ENCODE measurements around the gene WDR89. TPM values are rescaled to one million over a fixed set of nuclear protein-coding genes. Genes with fewer than 3 reads are reported as not detected.
"Not testable (repeated sequence)": the region's sequence is repeated elsewhere in the genome, so short reads cannot be mapped to it uniquely, and the experiment has no call there.

The WDR89 gene
- total and polyA plus RNA-seq, 7 donors = 5.0 to 10.0 (median 6.8) TPM

GRCh38 chr14:63647696-63648410, 6.2 kb upstream of the WDR89 start:
- Histone ChIP-seq H3K4me3 (no peak overlapping the region), H3K9me3 (no peaks in the 10 kb centered on the region), H3K27me3 (no peaks in the 10 kb centered on the region), H3K4me1 (peaks cover 0 to 2% (median 0%) of the 10 kb centered on the region in 4 donors), H3K27ac (no peak overlapping the region), H3K36me3 (no peaks in the 10 kb centered on the region)
- TF ChIP-seq POLR2AphosphoS5 (IDR thresholded peaks at IDR 0.05) (no peak), POLR2A (IDR thresholded peaks at IDR 0.05) (no peak), EP300 (IDR thresholded peaks at IDR 0.05) (no peak), CTCF (IDR thresholded peaks at IDR 0.05) (no peak)
- DNase-seq = no peak
- WGBS, 2 donors = 85 to 90% methylated on average over 6 of the region's 6 CpGs
- intact Hi-C loops (cut with DNase I) = no loop called here

DNA sequence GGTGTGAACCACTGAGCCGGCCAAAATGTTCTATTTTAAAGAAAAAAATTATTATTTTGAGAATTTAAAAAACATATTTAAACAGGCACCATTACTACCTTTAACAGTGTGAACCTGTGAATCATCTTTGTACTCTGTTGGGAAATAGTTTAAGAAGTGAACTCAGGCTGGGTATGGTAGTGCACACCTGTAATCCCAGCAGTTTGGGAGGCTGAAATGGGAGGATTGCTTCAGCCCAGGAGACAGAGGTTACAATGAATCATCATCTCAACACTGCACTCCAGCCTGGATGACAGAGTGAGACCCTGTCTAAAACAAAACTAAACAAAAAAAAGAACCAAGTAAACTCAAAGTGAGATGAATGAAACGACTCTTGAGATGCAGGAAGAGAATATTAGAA, 3.1 kb upstream of the WDR89 start:
- Histone ChIP-seq H3K9me3 (no peaks in the 10 kb centered on the region), H3K4me3 (no peak overlapping the region), H3K27ac (no peak overlapping the region), H3K27me3 (no peaks in the 10 kb centered on the region), H3K4me1 (peaks cover 0 to 12% (median 6%) of the 10 kb centered on the region in 4 donors), H3K36me3 (no peaks in the 10 kb centered on the region)
- DNase-seq = no peak
- TF ChIP-seq POLR2A (IDR thresholded peaks at IDR 0.05) = no peak
- TF ChIP-seq CTCF (IDR thresholded peaks at IDR 0.05) = no peak
- no peak for TF ChIP-seq EP300 (IDR thresholded peaks at IDR 0.05)
- TF ChIP-seq POLR2AphosphoS5 (IDR thresholded peaks at IDR 0.05) = no peak
- intact Hi-C loops (cut with DNase I) = loop anchor here (5.0 kb wide), 2 partner anchors 83 to 242 kb away; partner anchors contain the start of gene SGPP1
- 85 to 88% methylated on average over 2 of the region's 2 CpGs for WGBS, 2 donors

DNA sequence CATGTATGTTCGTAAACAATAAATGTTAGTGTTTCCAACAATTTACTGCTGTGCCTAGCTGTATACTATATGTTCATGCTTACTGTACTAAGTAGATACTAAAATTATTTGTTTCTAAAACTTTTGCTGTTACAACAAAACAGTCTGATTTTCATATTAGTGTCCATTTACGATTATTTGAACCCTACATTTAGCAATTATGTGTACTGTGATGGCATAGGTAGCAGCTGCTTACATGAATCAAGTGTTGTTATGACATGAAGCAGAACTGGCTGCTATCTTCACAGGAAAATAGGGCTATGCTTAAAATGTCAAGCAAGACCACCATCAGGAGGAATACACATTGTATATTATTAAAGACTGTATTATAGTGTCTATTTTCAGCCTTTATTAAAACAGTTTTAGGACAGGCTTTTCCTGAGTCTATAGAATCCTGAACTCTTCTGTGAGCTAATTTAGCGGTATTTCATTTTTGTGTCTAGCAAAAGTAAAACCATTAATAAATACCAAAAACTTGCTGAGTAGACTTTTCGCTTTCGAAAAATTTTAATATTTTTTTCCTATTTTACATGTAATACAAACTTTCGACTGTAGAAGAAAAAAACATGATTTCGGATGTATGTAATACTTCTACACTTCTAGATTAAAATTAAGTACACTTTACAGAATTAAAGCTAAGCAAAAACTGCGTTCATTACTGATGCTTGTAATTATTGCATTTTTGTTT, 1.1 kb upstream of the WDR89 start:
- WGBS, 2 donors = 71% methylated on average over 8 of the region's 8 CpGs

DNA sequence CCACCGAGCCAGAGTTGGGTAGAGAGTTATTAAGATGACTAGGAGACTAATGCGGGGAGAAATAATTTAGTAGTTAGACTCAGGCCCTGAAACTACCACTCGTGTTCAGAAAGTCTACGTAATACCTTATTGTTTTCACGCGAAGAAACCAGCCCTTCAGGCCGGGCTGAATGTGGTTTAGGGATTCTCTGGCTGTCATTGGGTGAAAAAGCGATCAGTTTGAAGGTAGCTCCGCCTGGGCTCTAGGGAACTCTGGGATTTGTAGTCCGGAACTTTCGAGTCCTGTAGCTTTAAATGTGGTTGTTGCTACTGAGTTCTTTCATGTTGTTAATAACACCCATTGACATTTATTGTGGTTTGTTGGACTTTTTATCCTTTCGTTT, 549 bp upstream of the WDR89 start:
- intact Hi-C loops (cut with DNase I) = loop anchor here (1.0 to 5.0 kb wide), 3 partner anchors 85 to 240 kb away; partner anchors contain the start of genes PPP2R5E and SGPP1
- 0% methylated on average over 12 of the region's 12 CpGs for WGBS, 2 donors
- H3K27ac ChIP-seq = peak overlapping the region; percentile 84 to 95 (median 89)
- H3K4me1 ChIP-seq = peaks cover 0 to 12% (median 6%) of the 10 kb centered on the region in 4 donors
- TF ChIP-seq POLR2AphosphoS5 (IDR thresholded peaks at IDR 0.05) (peak in 1 of 4 donors; percentile 4), EP300 (IDR thresholded peaks at IDR 0.05) (peak in 1 of 4 donors; percentile 0), POLR2A (IDR thresholded peaks at IDR 0.05) (no peak)
- no peaks in the 10 kb centered on the region for H3K27me3 ChIP-seq
- H3K9me3 ChIP-seq = no peaks in the 10 kb centered on the region
- peak overlapping the region; percentile 42 to 69 (median 54) for H3K4me3 ChIP-seq
- DNase-seq = peak; percentile 91
- no peaks in the 10 kb centered on the region for H3K36me3 ChIP-seq

More for the DNA sequence above, 1.1 kb upstream of the WDR89 start:
- intact Hi-C loops (cut with DNase I) = loop anchor here (1.0 to 5.0 kb wide), 3 partner anchors 84 to 241 kb away; partner anchors contain the start of genes PPP2R5E and SGPP1
- Histone ChIP-seq H3K27me3 (no peaks in the 10 kb centered on the region), H3K9me3 (no peaks in the 10 kb centered on the region), H3K4me3 (peak overlapping the region; percentile 42 to 69 (median 54)), H3K36me3 (no peaks in the 10 kb centered on the region), H3K27ac (peak overlapping the region; percentile 84 to 95 (median 89)), H3K4me1 (peaks cover 0 to 12% (median 6%) of the 10 kb centered on the region in 4 donors)
- DNase-seq = no peak
- TF ChIP-seq CTCF (IDR thresholded peaks at IDR 0.05) (no peak), POLR2A (IDR thresholded peaks at IDR 0.05) (no peak), POLR2AphosphoS5 (IDR thresholded peaks at IDR 0.05) (no peak), EP300 (IDR thresholded peaks at IDR 0.05) (no peak)

DNA sequence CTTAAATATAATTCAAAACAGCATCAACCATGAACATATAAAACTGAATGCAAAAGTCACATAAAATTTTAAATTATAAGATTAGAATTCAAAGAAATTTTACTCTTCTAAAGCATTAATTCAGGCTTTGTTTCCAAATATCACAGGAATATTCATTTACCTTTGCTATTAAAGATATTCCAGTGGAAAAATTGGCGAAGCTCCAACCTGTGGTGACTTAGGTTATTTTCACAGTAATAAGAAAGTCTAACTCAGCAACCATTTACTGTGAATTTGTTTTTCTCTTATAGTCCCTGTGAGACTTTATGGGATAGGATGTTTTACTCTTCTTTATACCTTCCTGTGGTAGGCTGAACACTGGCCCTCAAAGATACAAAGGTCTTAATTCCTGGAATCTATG, 3.2 kb downstream of the WDR89 start:
- no peak for DNase-seq
- Histone ChIP-seq H3K36me3 (no peaks in the 10 kb centered on the region), H3K27me3 (no peaks in the 10 kb centered on the region), H3K4me3 (no peak overlapping the region), H3K27ac (no peak overlapping the region), H3K9me3 (peaks cover 0 to 6% (median 0%) of the 10 kb centered on the region in 4 donors), H3K4me1 (peaks cover 0 to 12% (median 6%) of the 10 kb centered on the region in 4 donors)
- intact Hi-C loops (cut with DNase I) = no loop called here
- TF ChIP-seq CTCF (IDR thresholded peaks at IDR 0.05) = no peak
- no peak for TF ChIP-seq POLR2A (IDR thresholded peaks at IDR 0.05)
- WGBS, 2 donors = 94 to 99% methylated on average over 1 of the region's 1 CpG

DNA sequence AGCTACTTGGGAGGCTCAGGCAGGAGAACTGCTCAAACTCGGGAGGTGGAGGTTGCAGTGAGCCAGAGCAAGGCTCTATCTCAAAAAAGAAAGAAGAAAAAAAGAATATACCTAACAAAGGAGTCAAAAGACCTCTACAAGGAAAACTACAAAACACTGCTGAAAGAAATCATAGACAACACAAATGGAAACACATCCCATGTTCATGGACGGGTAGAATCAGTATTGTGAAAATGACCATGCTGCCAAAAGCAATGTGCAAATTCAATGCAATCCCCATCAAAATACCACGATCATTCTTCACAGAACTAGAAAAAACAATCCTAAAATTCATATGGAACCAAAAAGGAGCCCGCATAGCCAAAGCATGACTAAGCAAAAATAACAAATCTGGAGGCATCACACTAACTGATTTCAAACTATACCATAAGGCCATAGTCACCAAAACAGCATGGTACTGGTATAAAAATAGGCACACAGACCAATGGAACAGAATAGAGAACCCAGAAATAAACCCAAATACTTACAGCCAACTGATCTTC, 5.5 kb downstream of the WDR89 start:
- H3K27me3 ChIP-seq; H3K4me1 ChIP-seq; H3K4me3 ChIP-seq; H3K36me3 ChIP-seq; DNase-seq; intact Hi-C loops (cut with DNase I); H3K27ac ChIP-seq; H3K9me3 ChIP-seq: not testable (repeated sequence)
- 93 to 97% methylated on average over 4 of the region's 4 CpGs for WGBS, 2 donors

Measured in sigmoid colon (tissue), 7 donors.